OCI-LY7 (cell line): Measurements from ENCODE around the gene SLC4A9.

Experiments used
- EZH2phosphoT487 ChIP-seq: fragments of 200-600 bp; sonication (generic); IDR thresholded peaks from 2 replicates; pipeline ENCODE4 v1.6.1; 2018; ENCODE audit warnings: low read depth, borderline replicate concordance, mild to moderate bottlenecking, mixed run types, antibody characterized with exemption, low read length, moderate library complexity, mixed read lengths
- TF ChIP-seq, protein P1 (sequence below): fragments of 200-600 bp; sonication (generic); conservative IDR thresholded peaks from 2 replicates; pipeline ENCODE4 v1.5.1; 2014; ENCODE audit warnings: mild to moderate bottlenecking, antibody characterized with exemption, low read length, moderate library complexity, mixed read lengths

DNA sequence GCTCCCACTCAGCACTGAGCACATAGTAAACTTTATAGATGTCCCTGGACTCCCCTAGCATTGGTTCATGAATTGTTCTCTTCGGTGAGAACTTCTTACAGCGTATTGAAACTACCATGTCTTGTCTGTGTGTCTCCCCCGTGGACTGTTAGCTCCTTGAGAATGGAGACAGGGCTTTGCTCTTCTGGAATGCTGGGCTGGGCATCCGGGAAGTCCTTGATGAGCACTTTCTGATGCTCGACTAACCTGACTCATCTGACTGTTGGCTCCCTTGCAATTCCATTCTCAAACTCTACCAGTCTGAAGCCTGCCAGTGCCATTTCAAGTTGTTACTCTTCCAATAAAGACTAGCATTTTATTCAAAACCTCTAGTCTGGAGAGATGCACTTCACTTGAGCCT is 42.1 kb upstream of the SLC4A9 start:
- TF ChIP-seq, protein P1, sequence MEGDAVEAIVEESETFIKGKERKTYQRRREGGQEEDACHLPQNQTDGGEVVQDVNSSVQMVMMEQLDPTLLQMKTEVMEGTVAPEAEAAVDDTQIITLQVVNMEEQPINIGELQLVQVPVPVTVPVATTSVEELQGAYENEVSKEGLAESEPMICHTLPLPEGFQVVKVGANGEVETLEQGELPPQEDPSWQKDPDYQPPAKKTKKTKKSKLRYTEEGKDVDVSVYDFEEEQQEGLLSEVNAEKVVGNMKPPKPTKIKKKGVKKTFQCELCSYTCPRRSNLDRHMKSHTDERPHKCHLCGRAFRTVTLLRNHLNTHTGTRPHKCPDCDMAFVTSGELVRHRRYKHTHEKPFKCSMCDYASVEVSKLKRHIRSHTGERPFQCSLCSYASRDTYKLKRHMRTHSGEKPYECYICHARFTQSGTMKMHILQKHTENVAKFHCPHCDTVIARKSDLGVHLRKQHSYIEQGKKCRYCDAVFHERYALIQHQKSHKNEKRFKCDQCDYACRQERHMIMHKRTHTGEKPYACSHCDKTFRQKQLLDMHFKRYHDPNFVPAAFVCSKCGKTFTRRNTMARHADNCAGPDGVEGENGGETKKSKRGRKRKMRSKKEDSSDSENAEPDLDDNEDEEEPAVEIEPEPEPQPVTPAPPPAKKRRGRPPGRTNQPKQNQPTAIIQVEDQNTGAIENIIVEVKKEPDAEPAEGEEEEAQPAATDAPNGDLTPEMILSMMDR = no peak
- no peak for TF ChIP-seq EZH2phosphoT487
